Pancreas (tissue), 10 donors: ENCODE results near the gene TNIP1. TPM values are rescaled to one million over a fixed set of nuclear protein-coding genes. Genes with fewer than 3 reads are reported as not detected.

Source experiments
- ATAC-seq, 4 donors: fragments of 200-7000 bp; cut with Tn5 transposase; one replicate each; pipeline versions ENCODE4 v1.8.0 to v1.9.1; 2020; ENCODE audit warnings: mild to moderate bottlenecking in 4 of 4, moderate library complexity in 4 of 4
- DNase-seq, 6 donors: peaks; one replicate each; pipeline ENCODE4 v3.0.0-alpha.2; 2020
- FAIRE-seq: peaks from 2 replicates; lab custom pipeline; 2012; peaks lifted over from hg19 to GRCh38; lab: Jason Lieb, UNC
- H3K27ac ChIP-seq, 4 donors: fragments of 200-600 bp; sonication (generic); 1 replicate in 3 of 4; 2 replicates in 1 of 4; pipeline versions ENCODE4 v1.5.0 to v1.8.0; 2020
- H3K27me3 ChIP-seq, 4 donors: fragments of 200-600 bp; one replicate each; pipeline ENCODE4 v1.8.0; 2021
- H3K36me3 ChIP-seq, 3 donors: fragments of 200-600 bp; sonication (generic) in 1 of 3; one replicate each; pipeline versions ENCODE4 v1.5.0 to v1.8.0; 2020 to 2021
- H3K4me1 ChIP-seq, 3 donors: fragments of 200-600 bp; one replicate each; pipeline ENCODE4 v1.8.0; 2021
- H3K4me3 ChIP-seq, 4 donors: fragments of 200-600 bp; sonication (generic) in 2 of 4; one replicate each; pipeline versions ENCODE4 v1.5.0 to v1.8.0; 2020 to 2021
- H3K9me3 ChIP-seq, 4 donors: fragments of 200-600 bp; one replicate each; pipeline ENCODE4 v1.8.0; 2021
- CTCF ChIP-seq, 4 donors: fragments of 200-600 bp; sonication (generic) in 3 of 4; IDR thresholded peaks; one replicate each; pipeline versions ENCODE4 v1.5.0 to v1.8.0; 2021; ENCODE audit warnings: antibody characterized with exemption in 4 of 4
- WGBS, 2 donors: extraction: QIAGEN DNeasy Blood & Tissue Kit; methylation state at CpG; one replicate each; pipeline ENCODE4 v1.1.7; 2013; 5-methylcytosine and 5-hydroxymethylcytosine counted together
- intact Hi-C, 3 donors: fragments of 100-400 bp; cut with DNase I; formaldehyde crosslinking; loops; one replicate each; pipeline versions ENCODE4 v1.11.1 to v1.14.2; 2022
- polyA plus RNA-seq, 2 donors: library from polyadenylated mRNA; stranded (reverse); fragments of 200-250 nt; gene quantifications; one replicate each; pipeline ENCODE4 v1.2.3, GENCODE V29; 2013
- total RNA-seq, 6 donors: library from RNA; stranded (reverse); fragmentation: NEBNext Ultra II Directional in 4 of 6; extraction: Animal tissue kit (Norgen Biotek cat#: 25700) in 4 of 6; gene quantifications; one replicate each; pipeline versions ENCODE4 v1.2.1 to v1.2.4, GENCODE V29; 2021 to 2023
- donor health status: healthy with polysubstance abuse.
- donor health status: DM: no; HTN: no; CAD: no; lungs with moderate emphysema.
- donor health status: DM: no; HTN: no; CAD: no.
- donor health status: control.
- donor health status: control.
- donor health status: Bipolar disorder and iron deficiency.
- donor health status: DM: yes; HTN: yes; CAD: no.
- donor health status: DM: no; HTN: no; CAD: no.
- donor health status: DM: no; HTN: no; CAD: no.
- donor health status: DM: yes; HTN: yes; CAD: no.

The TNIP1 gene
- total and polyA plus RNA-seq, 8 donors, result 36.4 to 118 (median 69.3) TPM

- H3K4me1 ChIP-seq, result peaks cover 50 to 64% (median 60%) of the 10 kb centered on the region in 3 donors
- H3K27ac ChIP-seq, result no peak overlapping the region
- ATAC-seq, result no peak
- no peaks in the 10 kb centered on the region for H3K27me3 ChIP-seq
- peak in 1 of 6 donors; percentile 29 for DNase-seq
- intact Hi-C loops, result no loop called here
- TF ChIP-seq CTCF (IDR thresholded peaks at IDR 0.05), result no peak
- no peak overlapping the region for H3K4me3 ChIP-seq
- H3K9me3 ChIP-seq, result no peaks in the 10 kb centered on the region
- WGBS, 2 donors, result 75% methylated on average over 5 of the region's 5 CpGs
- FAIRE-seq, result no peak
- H3K36me3 ChIP-seq, result no peaks in the 10 kb centered on the region
Observed at GRCh38 chr5:151104795-151105194, 24.0 kb upstream of the TNIP1 start.

GRCh38 chr5:151101746-151102145 lies 20.9 kb upstream of the TNIP1 start:
- peak overlapping the region; percentile 44 to 80 (median 67) for H3K27ac ChIP-seq
- DNase-seq (peak in 4 of 6 donors; percentile 75 to 89 (median 81)), FAIRE-seq (no peak), ATAC-seq (peak; percentile 81 to 87 (median 84))
- no peak overlapping the region for H3K4me3 ChIP-seq
- H3K9me3 ChIP-seq, result no peaks in the 10 kb centered on the region
- H3K36me3 ChIP-seq, result no peaks in the 10 kb centered on the region
- 33 to 40% methylated on average over 4 of the region's 4 CpGs for WGBS, 2 donors
- H3K27me3 ChIP-seq, result no peaks in the 10 kb centered on the region
- no peak for TF ChIP-seq CTCF (IDR thresholded peaks at IDR 0.05)
- peaks cover 32 to 62% (median 46%) of the 10 kb centered on the region in 3 donors for H3K4me1 ChIP-seq
- intact Hi-C loops, result no loop called here

GRCh38 chr5:151101151-151101550 lies 20.3 kb upstream of the TNIP1 start:
- Histone ChIP-seq H3K36me3 (no peaks in the 10 kb centered on the region), H3K27me3 (no peaks in the 10 kb centered on the region), H3K4me3 (no peak overlapping the region), H3K4me1 (peaks cover 30 to 60% (median 43%) of the 10 kb centered on the region in 3 donors), H3K27ac (peak overlapping the region; percentile 44 to 80 (median 67)), H3K9me3 (no peaks in the 10 kb centered on the region)
- peak in 5 of 6 donors; percentile 65 to 86 (median 77) for DNase-seq
- WGBS, 2 donors, result 39 to 42% methylated on average over 8 to 9 of the region's 9 CpGs
- intact Hi-C loops, result no loop called here
- ATAC-seq, result peak; percentile 67 to 82 (median 78)
- no peak for TF ChIP-seq CTCF (IDR thresholded peaks at IDR 0.05)
- no peak for FAIRE-seq

GRCh38 chr5:151100681-151101080 lies 19.8 kb upstream of the TNIP1 start:
- TF ChIP-seq CTCF (IDR thresholded peaks at IDR 0.05), result no peak
- Histone ChIP-seq H3K27ac (peak overlapping the region in 3 of 4 donors; percentile 44 to 80 (median 69)), H3K4me3 (no peak overlapping the region), H3K36me3 (no peaks in the 10 kb centered on the region), H3K27me3 (no peaks in the 10 kb centered on the region), H3K9me3 (no peaks in the 10 kb centered on the region), H3K4me1 (peaks cover 31 to 60% (median 45%) of the 10 kb centered on the region in 3 donors)
- WGBS, 2 donors, result 77 to 79% methylated on average over 4 of the region's 4 CpGs
- no peak for FAIRE-seq
- intact Hi-C loops, result no loop called here
- no peak for ATAC-seq
- DNase-seq, result no peak

GRCh38 chr5:151098768-151099121 lies 17.9 kb upstream of the TNIP1 start:
- no peak for ATAC-seq
- no peak for DNase-seq
- Histone ChIP-seq H3K27ac (peak overlapping the region in 2 of 4 donors; percentile 69 to 80), H3K9me3 (no peaks in the 10 kb centered on the region), H3K27me3 (no peaks in the 10 kb centered on the region), H3K4me3 (no peak overlapping the region), H3K4me1 (peaks cover 49 to 78% (median 62%) of the 10 kb centered on the region in 3 donors), H3K36me3 (no peaks in the 10 kb centered on the region)
- TF ChIP-seq CTCF (IDR thresholded peaks at IDR 0.05), result no peak
- WGBS, 2 donors, result 77 to 80% methylated on average over 4 of the region's 4 CpGs
- intact Hi-C loops, result no loop called here
- FAIRE-seq, result no peak
